ENCODE results near the gene PCLAF. TPM values are rescaled to one million over a fixed set of nuclear protein-coding genes. Genes with fewer than 3 reads are reported as not detected.

PCLAF gene
- total and polyA plus RNA-seq, 2 of the 8 experiments (the other 6 are each of a cell fraction or from before 2014, with no cell fraction given): 76.2 to 124 TPM

DNA sequence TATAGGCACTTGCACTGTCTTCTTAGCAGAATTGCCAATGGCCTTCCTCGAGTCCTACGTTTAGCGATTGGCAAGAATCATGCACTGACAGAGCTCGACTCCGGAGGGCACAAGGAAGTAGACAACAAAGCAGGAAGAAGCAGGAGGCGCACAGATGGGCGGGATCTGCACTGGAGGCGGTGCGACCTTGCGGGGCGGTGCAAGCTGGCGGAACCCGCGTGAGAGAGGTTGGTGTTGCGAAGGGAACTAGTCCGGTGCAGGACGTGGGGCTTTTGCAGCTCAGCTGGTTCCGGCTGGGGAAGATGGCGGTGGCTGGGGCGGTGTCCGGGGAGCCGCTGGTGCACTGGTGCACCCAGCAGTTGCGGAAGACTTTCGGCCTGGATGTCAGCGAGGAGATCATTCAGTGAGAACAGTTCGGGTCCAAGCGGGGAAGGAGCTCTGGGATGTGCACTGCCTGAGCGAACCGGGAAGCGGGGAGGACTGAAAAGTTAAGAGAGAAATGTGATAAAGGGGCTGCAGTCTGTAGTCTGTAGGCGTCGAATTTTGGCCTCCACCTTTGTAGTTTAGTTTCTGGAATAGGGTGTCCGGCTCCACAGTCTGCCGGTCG is 6.4 kb upstream of the PCLAF start, which contains the start of gene TRIP4:
TSS of gene TRIP4 (plus strand) at position 275 of the 607 bp plus-strand sequence. CDS start at position 303, 28 bp downstream.
- Histone ChIP-seq H2BK120ac (replicated peaks; ENCODE audit: low read depth, low read length) (no peak within 1 kb of the TSS), H3K9ac (replicated peaks in 1 of 4; ENCODE audit: extremely low read depth in 1 of 4, low read depth in 3 of 4, low read length in 3 of 4) (peak within 1 kb of the TSS in 3 of 4 experiments; percentile 75 to 88 (median 81); a peak in 6 of 7 replicates), H3K23me2 (ENCODE audit: low read depth, low read length) (no peaks in the 10 kb centered on the region; the same call in 1 of the 2 replicates), H3K23ac (ENCODE audit: insufficient read length) (no peak within 1 kb of the TSS), H3K4me2 (ENCODE audit: insufficient read depth in 1 of 2, low read depth in 2 of 2, low read length in 2 of 2) (peak within 1 kb of the TSS; percentile 51 to 69), H3K4ac (replicated peaks; ENCODE audit: insufficient read length, low read depth, low read length) (no peak within 1 kb of the TSS), H4K8ac (ENCODE audit: extremely low read depth, insufficient read depth, low read length) (peak within 1 kb of the TSS; percentile 79; the same call in 1 of the 2 replicates), H3K79me2 (ENCODE audit: control insufficient read depth in 1 of 2, insufficient read depth in 2 of 2, low read length in 2 of 2) (no peaks in the 10 kb centered on the region; a peak in 1 of 4 replicates), H3K36me3 (ENCODE audit: control insufficient read depth in 2 of 4, insufficient read depth in 4 of 4, low read length in 3 of 4) (no peaks in the 10 kb centered on the region), H3K9me3 (ENCODE audit: insufficient read depth in 2 of 2, low read depth in 1 of 2, low read length in 1 of 2) (no peaks in the 10 kb centered on the region), H3K18ac (ENCODE audit: extremely low read depth, low read length) (peak within 1 kb of the TSS; percentile 91; the same call in 1 of the 2 replicates), H2AK5ac (ENCODE audit: low read depth, low read length) (no peak within 1 kb of the TSS), H2BK5ac (ENCODE audit: low read depth, low read length) (peak within 1 kb of the TSS; percentile 76), H2BK20ac (ENCODE audit: low read length) (no peak within 1 kb of the TSS), H4K5ac (ENCODE audit: insufficient read length, low read depth, low read length) (peak within 1 kb of the TSS; percentile 39), H3K14ac (ENCODE audit: insufficient read length) (no peak within 1 kb of the TSS), H3K56ac (replicated peaks; ENCODE audit: insufficient read length, low read depth, low read length) (peak within 1 kb of the TSS; percentile 34), H3K4me3 (ENCODE audit: extremely low read depth in 1 of 4, insufficient read depth in 2 of 4, low read depth in 3 of 4, low read length in 4 of 4) (peak within 1 kb of the TSS; percentile 70 to 95 (median 92)), H3K27ac (ENCODE audit: low read depth, low read length) (peak within 1 kb of the TSS; percentile 52; the same call in 1 of the 2 replicates), H3K27me3 (replicated peaks in 1 of 4; ENCODE audit: control insufficient read depth in 3 of 4, extremely low read depth in 1 of 4, insufficient read depth in 3 of 4, low read length in 3 of 4) (no peaks in the 10 kb centered on the region), H3K79me1 (ENCODE audit: low read depth, low read length) (no peaks in the 10 kb centered on the region), H2BK12ac (ENCODE audit: low read depth, low read length) (no peak within 1 kb of the TSS), H4K20me1 (replicated peaks in 1 of 2; ENCODE audit: control insufficient read depth in 1 of 2, insufficient read depth in 2 of 2, low read length in 2 of 2) (no peaks in the 10 kb centered on the region), H2BK15ac (ENCODE audit: low read length) (0 out of 2 replicates have a peak within 1 kb of the TSS, but pooled peaks have one; percentile 46), H3K4me1 (replicated peaks in 1 of 4; ENCODE audit: control insufficient read depth in 3 of 4, insufficient read depth in 4 of 4, low read length in 3 of 4) (0 out of 7 replicates have a peak, but pooled peaks cover 0 to 2% (median 0%) of the 10 kb centered on the region in 4 experiments), H4K91ac (replicated peaks; ENCODE audit: insufficient read length, low read length) (no peak within 1 kb of the TSS), H2AFZ (ENCODE audit: low read length) (peak within 1 kb of the TSS; percentile 79)
- ChIA-PET POLR2A (ENCODE audit: partially characterized antibody) (interaction anchor here (0.7 to 2.6 kb wide), 13 partner anchors 10 to 622 kb away, joined by 3 to 12 read pairs (median 3); partner anchors contain the start of gene ZNF609), CTCF (ENCODE audit: partially characterized antibody) (interaction anchor here (0.5 to 1.6 kb wide), 6 partner anchors 40 to 294 kb away, joined by 3 to 4 read pairs (median 4); partner anchors contain the start of gene PPIB)
- DNase-seq (ENCODE audit: low read depth in 1 of 2, low spot score in 2 of 2): peak; percentile 88 to 95
- WGBS, 2 experiments (ENCODE audit: extremely low coverage in 1 of 2, insufficient coverage in 1 of 2, insufficient read length in 1 of 2, insufficient replicate concordance in 2 of 2, low coverage in 1 of 2, low lambda C conversion rate in 2 of 2, missing lambda C conversion rate in 1 of 2): 1% methylated on average over 35 of the region's 35 CpGs; no CpG with 5 or more reads in 1 of the 2 experiments
- FAIRE-seq: peak; percentile 82
- no peak for TF ChIP-seq NRF1 (IDR thresholded peaks at IDR 0.05; ENCODE audit: low read depth, low read length)
- peak; percentile 78; the same call in 1 of the 2 replicates for TF ChIP-seq SP4 (IDR thresholded peaks at IDR 0.05; ENCODE audit: low read length)
- TF ChIP-seq YY1 (IDR thresholded peaks at IDR 0.05; ENCODE audit: low read depth, low read length): peak; percentile 94
- TF ChIP-seq POLR2AphosphoS5 (IDR thresholded peaks at IDR 0.05; ENCODE audit: low read depth, low read length): no peak; the same call in none of the 2 replicates
- TF ChIP-seq, protein P1, sequence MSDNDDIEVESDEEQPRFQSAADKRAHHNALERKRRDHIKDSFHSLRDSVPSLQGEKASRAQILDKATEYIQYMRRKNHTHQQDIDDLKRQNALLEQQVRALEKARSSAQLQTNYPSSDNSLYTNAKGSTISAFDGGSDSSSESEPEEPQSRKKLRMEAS (IDR thresholded peaks at IDR 0.05): peak; percentile 92
- TF ChIP-seq, protein P2, sequence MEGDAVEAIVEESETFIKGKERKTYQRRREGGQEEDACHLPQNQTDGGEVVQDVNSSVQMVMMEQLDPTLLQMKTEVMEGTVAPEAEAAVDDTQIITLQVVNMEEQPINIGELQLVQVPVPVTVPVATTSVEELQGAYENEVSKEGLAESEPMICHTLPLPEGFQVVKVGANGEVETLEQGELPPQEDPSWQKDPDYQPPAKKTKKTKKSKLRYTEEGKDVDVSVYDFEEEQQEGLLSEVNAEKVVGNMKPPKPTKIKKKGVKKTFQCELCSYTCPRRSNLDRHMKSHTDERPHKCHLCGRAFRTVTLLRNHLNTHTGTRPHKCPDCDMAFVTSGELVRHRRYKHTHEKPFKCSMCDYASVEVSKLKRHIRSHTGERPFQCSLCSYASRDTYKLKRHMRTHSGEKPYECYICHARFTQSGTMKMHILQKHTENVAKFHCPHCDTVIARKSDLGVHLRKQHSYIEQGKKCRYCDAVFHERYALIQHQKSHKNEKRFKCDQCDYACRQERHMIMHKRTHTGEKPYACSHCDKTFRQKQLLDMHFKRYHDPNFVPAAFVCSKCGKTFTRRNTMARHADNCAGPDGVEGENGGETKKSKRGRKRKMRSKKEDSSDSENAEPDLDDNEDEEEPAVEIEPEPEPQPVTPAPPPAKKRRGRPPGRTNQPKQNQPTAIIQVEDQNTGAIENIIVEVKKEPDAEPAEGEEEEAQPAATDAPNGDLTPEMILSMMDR (IDR thresholded peaks at IDR 0.05; ENCODE audit: control extremely low read depth in 1 of 3, insufficient read depth in 1 of 3, low read depth in 1 of 3, low read length in 3 of 3): no peak
- TF ChIP-seq POLR2A (IDR thresholded peaks at IDR 0.05; ENCODE audit: control extremely low read depth in 1 of 2, low read depth in 2 of 2, low read length in 2 of 2): peak; percentile 83 to 87
- TF ChIP-seq SAP30 (IDR thresholded peaks at IDR 0.05; ENCODE audit: insufficient read depth, insufficient replicate concordance, low read length): peak; percentile 90
- no peak for TF ChIP-seq BCL11A (IDR thresholded peaks at IDR 0.05; ENCODE audit: low read depth in 2 of 2, low read length in 2 of 2)
- peak; percentile 80 for TF ChIP-seq CREB1 (IDR thresholded peaks at IDR 0.05)

All from H1 (cell line).